SK-N-SH (cell line): ENCODE results near the gene TXLNA. TPM values are rescaled to one million over a fixed set of nuclear protein-coding genes. Genes with fewer than 3 reads are reported as not detected.

Experiments used
- CTCF ChIA-PET: fragments of 300-600, 350-600 bp; formaldehyde crosslinking; extraction: SDS; loops from one replicate; lab custom pipeline; 2021; lab: Yijun Ruan, JAX
- POLR2A ChIA-PET: fragments of 350-600 bp; sonication (Branson Sonifier 250); formaldehyde crosslinking; extraction: SDS; loops from one replicate; lab custom pipeline; 2020; ENCODE audit warnings: antibody characterized with exemption, inconsistent platforms; lab: Yijun Ruan, JAX
- DNase-seq: peaks from one replicate; pipeline ENCODE4 v3.0.0; 2012
- H2AFZ ChIP-seq: fragments of 200-600 bp; sonication (generic); 2 replicates; pipeline ENCODE4 v1.8.1; 2016; ENCODE audit warnings: antibody characterized with exemption, mild to moderate bottlenecking, low read depth
- H3F3A ChIP-seq: fragments of 200-600 bp; sonication (generic); replicated peaks from 2 replicates; pipeline ENCODE3; 2016; ENCODE audit warnings: antibody characterized with exemption, mild to moderate bottlenecking; ENCODE audit not compliant: insufficient read depth
- H3K27ac ChIP-seq, 2 experiments: fragments of 200-500 bp in 1 of 2; fragments of 200-600 bp in 1 of 2; sonication (Bioruptor generic) in 1 of 2; sonication (generic), shearing (Covaris generic) in 1 of 2; 2 replicates each; pipeline versions ENCODE4 v1.5.1 to v1.6.1; 2014 to 2016; ENCODE audit warnings: low read depth in 2 of 2, inconsistent platforms in 1 of 2, low read length in 1 of 2, mild to moderate bottlenecking in 1 of 2, mixed read lengths in 1 of 2
- H3K27me3 ChIP-seq: fragments of 200-600 bp; sonication (generic), shearing (Covaris generic); 2 replicates; pipeline ENCODE4 v1.6.1; 2016; ENCODE audit warnings: mixed run types; ENCODE audit not compliant: insufficient read depth
- H3K36me3 ChIP-seq, 2 experiments: fragments of 200-500 bp in 1 of 2; fragments of 200-600 bp in 1 of 2; sonication (Bioruptor generic) in 1 of 2; sonication (generic) in 1 of 2; replicated peaks in 1 of 2; 2 replicates each; pipeline versions ENCODE3 to v1.5.1; 2014 to 2016; ENCODE audit warnings: low read length in 1 of 2, mild to moderate bottlenecking in 1 of 2; ENCODE audit not compliant: insufficient read depth in 2 of 2, control insufficient read depth in 1 of 2
- H3K4me1 ChIP-seq, 2 experiments: fragments of 200-500 bp in 1 of 2; fragments of 200-600 bp in 1 of 2; sonication (Bioruptor generic) in 1 of 2; sonication (generic), shearing (Covaris generic) in 1 of 2; 2 replicates each; pipeline versions ENCODE4 v1.5.1 to v1.6.1; 2014 to 2016; ENCODE audit warnings: low read depth in 1 of 2, low read length in 1 of 2, mixed run types in 1 of 2; ENCODE audit not compliant: insufficient read depth in 2 of 2, control insufficient read depth in 1 of 2
- H3K4me2 ChIP-seq: fragments of 200-600 bp; sonication (generic), shearing (Covaris generic); 2 replicates; pipeline ENCODE4 v1.6.1; 2017; ENCODE audit warnings: mixed run types
- H3K4me3 ChIP-seq, 2 experiments: fragments of 200-500 bp in 1 of 2; fragments of 200-600 bp in 1 of 2; sonication (Bioruptor generic) in 1 of 2; sonication (generic), shearing (Covaris generic) in 1 of 2; 2 replicates each; pipeline versions ENCODE4 v1.5.1 to v1.8.1; 2014 to 2016; ENCODE audit warnings: low read depth in 2 of 2, inconsistent platforms in 1 of 2, low read length in 1 of 2, mild to moderate bottlenecking in 1 of 2, mixed read lengths in 1 of 2, moderate library complexity in 1 of 2
- H3K79me2 ChIP-seq: fragments of 200-600 bp; sonication (generic); 2 replicates; pipeline ENCODE4 v1.8.1; 2017; ENCODE audit warnings: mild to moderate bottlenecking; ENCODE audit not compliant: insufficient read depth
- H3K9ac ChIP-seq: fragments of 200-600 bp; sonication (generic); 2 replicates; pipeline ENCODE4 v1.6.1; 2017; ENCODE audit warnings: mixed run types
- H3K9me2 ChIP-seq: fragments of 200-600 bp; sonication (generic); 2 replicates; pipeline ENCODE4 v1.6.1; 2017; ENCODE audit warnings: mixed run types
- H3K9me3 ChIP-seq: fragments of 200-600 bp; sonication (generic); 2 replicates; pipeline ENCODE4 v1.6.1; 2017; ENCODE audit warnings: mixed run types, mild to moderate bottlenecking, moderate library complexity
- H4K20me1 ChIP-seq: fragments of 200-600 bp; sonication (generic); 2 replicates; pipeline ENCODE4 v1.6.1; 2017; ENCODE audit warnings: mild to moderate bottlenecking, mixed run types; ENCODE audit not compliant: insufficient read depth
- EP300 ChIP-seq, 2 experiments: IDR thresholded peaks; 2 replicates each; pipeline versions ENCODE4 v1.4.0 to v1.6.1; 2012; ENCODE audit warnings: borderline replicate concordance in 1 of 2, low read depth in 1 of 2, low read length in 1 of 2
- FOSL2 ChIP-seq: IDR thresholded peaks from 2 replicates; pipeline ENCODE4 v1.4.0; 2012; ENCODE audit warnings: low read depth, mild to moderate bottlenecking, moderate library complexity, borderline replicate concordance
- GABPA ChIP-seq: IDR thresholded peaks from 2 replicates; pipeline ENCODE4 v1.4.0; 2012; ENCODE audit warnings: low read depth, mild to moderate bottlenecking
- IRF3 ChIP-seq: fragments of 150-350 bp; IDR thresholded peaks from 2 replicates; pipeline ENCODE4 v1.6.1; 2016; ENCODE audit warnings: mild to moderate bottlenecking, low read depth, low read length
- RAD21 ChIP-seq: IDR thresholded peaks from 2 replicates; pipeline ENCODE4 v1.6.1; 2012; ENCODE audit warnings: mild to moderate bottlenecking, low read length
- RFX5 ChIP-seq: IDR thresholded peaks from 2 replicates; pipeline ENCODE4 v1.6.1; 2012; ENCODE audit warnings: mild to moderate bottlenecking, improper control_type of control experiment, low read length
- RXRA ChIP-seq: IDR thresholded peaks from 2 replicates; pipeline ENCODE4 v1.4.0; 2012; ENCODE audit warnings: low read depth, mild to moderate bottlenecking, borderline replicate concordance
- SIN3A ChIP-seq: IDR thresholded peaks from 2 replicates; pipeline ENCODE4 v1.6.1; 2012; ENCODE audit warnings: low read depth, mild to moderate bottlenecking, low read length, moderate library complexity, borderline replicate concordance
- TAF1 ChIP-seq: IDR thresholded peaks from 2 replicates; pipeline ENCODE4 v1.6.1; 2012; ENCODE audit warnings: low read depth, mild to moderate bottlenecking, low read length, moderate library complexity, borderline replicate concordance
- TCF12 ChIP-seq: IDR thresholded peaks from 2 replicates; pipeline ENCODE4 v1.4.0; 2012
- ZBTB33 ChIP-seq: IDR thresholded peaks from 2 replicates; pipeline ENCODE4 v1.4.0; 2012; ENCODE audit warnings: low read depth, borderline replicate concordance
- WGBS: methylation state at CpG from one replicate; pipeline ENCODE4 v1.1.6; 2017; ENCODE audit warnings: low lambda C conversion rate; 5-methylcytosine and 5-hydroxymethylcytosine counted together
- polyA plus RNA-seq, 3 experiments: library from polyadenylated mRNA; depleted of rRNA; stranded (reverse); fragments of >200 nt; gene quantifications; 2 replicates each; pipeline ENCODE4 v1.2.3, GENCODE V29; 2012

TXLNA gene
- polyA plus RNA-seq, 1 of the 3 experiments (the other 2 are of a cell fraction): 26.4 TPM

GRCh38 chr1:32180186-32181060 lies 948 bp downstream of the TXLNA start:
- DNase-seq: peak; percentile 80
- TF ChIP-seq RXRA: no peak
- TF ChIP-seq GABPA: peak; percentile 21; the same call in 1 of the 2 replicates
- TF ChIP-seq IRF3: no peak
- TF ChIP-seq FOSL2: no peak
- peak; percentile 22; the same call in 1 of the 2 replicates for TF ChIP-seq TAF1
- peak; percentile 25; the same call in 1 of the 2 replicates for TF ChIP-seq SIN3A
- Histone ChIP-seq H3K4me3 (peak overlapping the region; percentile 65 to 82), H3K4me1 (peaks cover 18 to 25% of the 10 kb centered on the region in 2 experiments; a peak in 3 of 4 replicates), H3F3A (peaks cover 35% of the 10 kb centered on the region), H3K9me3 (no peaks in the 10 kb centered on the region), H2AFZ (peak overlapping the region; percentile 77; the same call in 1 of the 2 replicates), H3K27ac (peak overlapping the region; percentile 90 to 96), H3K27me3 (no peaks in the 10 kb centered on the region), H3K4me2 (peak overlapping the region; percentile 97), H4K20me1 (peaks cover 12% of the 10 kb centered on the region; the same call in 1 of the 2 replicates), H3K36me3 (peaks cover 23 to 35% of the 10 kb centered on the region in 2 experiments), H3K9me2 (no peaks in the 10 kb centered on the region), H3K79me2 (peaks cover 52% of the 10 kb centered on the region), H3K9ac (peak overlapping the region; percentile 98)
- ChIA-PET CTCF (interaction anchor here (0.9 to 2.3 kb wide), 5 partner anchors 12 to 233 kb away, joined by 3 to 6 read pairs (median 3); partner anchors contain the start of gene KPNA6), POLR2A (interaction anchor here (0.7 to 3.4 kb wide), 9 partner anchors 10 to 1240 kb away, joined by 3 to 19 read pairs (median 6); partner anchors contain the start of genes CCDC28B, IQCC, KPNA6 and TMEM39B)
- WGBS: 7% methylated on average over 27 of the region's 36 CpGs

GRCh38 chr1:32181065-32181464 lies 1.6 kb downstream of the TXLNA start:
- Histone ChIP-seq H3K9me2 (no peaks in the 10 kb centered on the region), H3K79me2 (peaks cover 59% of the 10 kb centered on the region), H3K27ac (peak overlapping the region; percentile 90 to 96; a peak in 3 of 4 replicates), H2AFZ (no peak overlapping the region), H3K4me1 (peaks cover 18 to 25% of the 10 kb centered on the region in 2 experiments; a peak in 3 of 4 replicates), H3K9ac (peak overlapping the region; percentile 98), H3K27me3 (no peaks in the 10 kb centered on the region), H3K36me3 (peaks cover 25 to 42% of the 10 kb centered on the region in 2 experiments), H3K4me3 (peak overlapping the region; percentile 65 to 82), H3K9me3 (no peaks in the 10 kb centered on the region), H3K4me2 (peak overlapping the region; percentile 97), H4K20me1 (peaks cover 17% of the 10 kb centered on the region), H3F3A (peaks cover 32% of the 10 kb centered on the region)
- no peak for TF ChIP-seq RAD21
- TF ChIP-seq EP300 (IDR thresholded peaks at IDR 0.05; ENCODE audit: borderline replicate concordance in 1 of 2, low read depth in 1 of 2, low read length in 1 of 2): no peak
- no peak for TF ChIP-seq ZBTB33
- TF ChIP-seq FOSL2: no peak
- no peak for TF ChIP-seq RFX5
- TF ChIP-seq GABPA: no peak
- TF ChIP-seq TCF12: no peak
- no peak for TF ChIP-seq TAF1
- TF ChIP-seq IRF3: no peak
- ChIA-PET CTCF (interaction anchor here (1.5 to 2.3 kb wide), 2 partner anchors 67 to 232 kb away, joined by 3 to 6 read pairs; no protein-coding TSS in a partner anchor), POLR2A (interaction anchor here (0.8 to 3.4 kb wide), 4 partner anchors 11 to 73 kb away, joined by 3 to 19 read pairs (median 9); partner anchors contain the start of gene KPNA6)
- DNase-seq: no peak
- whole genome bisulfite sequencing: 76% methylated on average over 9 of the region's 9 CpGs
